Esophagus squamous epithelium (tissue), 4 donors: ENCODE data around the gene SF3B5.

Source experiments
- POLR2A ChIP-seq, 4 donors: fragments of 450-650 bp; IDR thresholded peaks; one replicate each; pipeline ENCODE4 v1.6.1; 2017; ENCODE audit warnings: antibody characterized with exemption in 4 of 4, mild to moderate bottlenecking in 4 of 4, moderate library complexity in 3 of 4
- TF ChIP-seq, protein P1 (sequence below), 6 experiments: fragments of 450-650 bp in 4 of 6; fragments of 200-600 bp in 2 of 6; sonication (generic) in 2 of 6; IDR thresholded peaks; one replicate each; pipeline ENCODE4 v1.5.1; 2016 to 2019; ENCODE audit warnings: antibody characterized with exemption in 6 of 6, mild to moderate bottlenecking in 4 of 6, moderate library complexity in 4 of 6

- TF ChIP-seq, protein P1, sequence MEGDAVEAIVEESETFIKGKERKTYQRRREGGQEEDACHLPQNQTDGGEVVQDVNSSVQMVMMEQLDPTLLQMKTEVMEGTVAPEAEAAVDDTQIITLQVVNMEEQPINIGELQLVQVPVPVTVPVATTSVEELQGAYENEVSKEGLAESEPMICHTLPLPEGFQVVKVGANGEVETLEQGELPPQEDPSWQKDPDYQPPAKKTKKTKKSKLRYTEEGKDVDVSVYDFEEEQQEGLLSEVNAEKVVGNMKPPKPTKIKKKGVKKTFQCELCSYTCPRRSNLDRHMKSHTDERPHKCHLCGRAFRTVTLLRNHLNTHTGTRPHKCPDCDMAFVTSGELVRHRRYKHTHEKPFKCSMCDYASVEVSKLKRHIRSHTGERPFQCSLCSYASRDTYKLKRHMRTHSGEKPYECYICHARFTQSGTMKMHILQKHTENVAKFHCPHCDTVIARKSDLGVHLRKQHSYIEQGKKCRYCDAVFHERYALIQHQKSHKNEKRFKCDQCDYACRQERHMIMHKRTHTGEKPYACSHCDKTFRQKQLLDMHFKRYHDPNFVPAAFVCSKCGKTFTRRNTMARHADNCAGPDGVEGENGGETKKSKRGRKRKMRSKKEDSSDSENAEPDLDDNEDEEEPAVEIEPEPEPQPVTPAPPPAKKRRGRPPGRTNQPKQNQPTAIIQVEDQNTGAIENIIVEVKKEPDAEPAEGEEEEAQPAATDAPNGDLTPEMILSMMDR (IDR thresholded peaks at IDR 0.05) = no peak
- no peak for TF ChIP-seq POLR2A (IDR thresholded peaks at IDR 0.05)
Observed at GRCh38 chr6:144093236-144093635, 2.1 kb downstream of the SF3B5 start.
